Activated CD4-positive, alpha-beta T cell treated with anti-CD3 and anti-CD28 coated beads, Interleukin-2, amount 50 U/mL, for 4 hours (primary cell): ENCODE results near the gene PTPRG.

ENCODE experiments used
- DNase-seq, 2 experiments: peaks; one replicate each; pipeline ENCODE4 v3.0.0-alpha.2; 2020

PTPRG gene

DNA sequence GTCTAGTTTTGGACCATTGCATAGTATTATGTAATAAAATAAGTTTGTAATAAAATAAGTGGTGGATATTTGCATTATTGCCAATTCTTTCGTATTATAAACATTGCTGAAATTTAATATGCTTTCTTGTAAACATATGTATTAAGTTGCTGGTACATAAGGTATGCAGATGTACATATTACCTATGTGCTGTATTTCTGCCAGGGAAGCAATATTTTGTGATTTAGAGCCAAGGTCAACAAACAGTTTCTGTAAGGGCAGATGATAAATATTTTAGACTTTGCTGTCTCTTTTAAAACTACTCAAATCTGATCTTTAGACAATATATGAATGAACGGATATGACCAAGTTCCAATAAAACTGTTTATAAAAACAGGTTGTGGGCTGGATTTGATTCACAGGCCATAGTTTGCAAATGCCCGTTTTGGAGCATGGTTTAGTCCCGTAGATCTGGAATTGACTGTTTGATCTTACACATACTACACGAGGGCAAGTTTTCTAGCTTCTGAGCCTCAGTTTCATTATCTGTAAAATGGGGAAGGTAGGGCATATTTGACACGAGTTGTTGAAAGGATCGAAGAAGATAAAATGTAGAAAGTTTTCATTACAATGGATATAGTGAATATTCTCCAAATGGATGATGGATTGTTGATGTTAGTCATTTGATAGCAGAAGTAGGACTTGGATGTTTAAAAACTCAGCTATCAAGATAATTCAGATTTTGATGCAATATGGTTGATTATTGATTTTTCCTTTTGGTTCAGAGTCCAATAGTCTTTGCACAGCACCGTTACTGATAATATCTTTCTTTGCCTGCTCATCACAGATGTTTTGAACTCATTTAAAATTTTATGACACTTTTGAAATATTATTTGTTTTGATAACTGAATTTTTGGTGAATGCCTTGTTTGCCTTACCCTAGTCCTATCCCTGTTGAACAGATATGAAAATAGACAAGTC is 417.4 kb downstream of the PTPRG start:
- no peak for DNase-seq

DNA sequence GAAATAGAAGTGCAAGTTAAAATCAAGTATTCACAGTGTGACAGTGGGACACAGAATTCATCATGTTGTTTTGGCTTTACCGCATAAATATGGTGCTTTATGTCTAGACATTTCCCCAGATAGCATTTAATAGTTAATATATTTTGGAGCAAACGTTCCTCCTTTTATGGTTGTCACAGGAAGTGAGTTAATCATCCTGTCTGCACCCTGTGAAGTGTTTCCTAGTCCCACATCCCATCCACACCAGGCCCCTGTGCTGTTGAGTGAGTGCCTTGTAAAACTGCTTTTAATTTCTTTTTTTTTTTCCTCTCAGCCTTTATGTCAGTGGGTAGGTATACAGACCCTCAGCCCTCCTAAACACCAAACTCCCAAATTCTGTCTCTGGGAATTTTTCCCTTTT is 418.3 kb downstream of the PTPRG start:
- DNase-seq, result no peak

DNA sequence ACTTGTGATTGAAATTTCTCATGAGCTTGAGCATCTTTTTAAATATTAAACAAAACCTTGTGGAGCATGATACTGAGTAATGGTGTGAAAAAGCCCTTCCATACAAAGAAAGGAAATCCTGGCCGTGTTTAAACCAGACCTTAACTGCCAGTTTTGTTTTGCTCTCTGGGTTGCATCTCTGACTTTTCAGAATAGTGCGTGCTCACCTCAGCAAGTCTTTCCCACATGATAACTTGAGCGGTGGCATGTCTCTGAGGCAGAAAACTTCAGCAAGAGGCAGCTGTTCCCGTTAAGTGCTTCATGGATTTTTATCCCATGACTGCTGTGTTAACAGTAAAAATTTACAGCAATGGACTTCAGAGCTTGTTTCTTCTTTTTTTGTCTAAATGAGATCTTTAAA is 418.7 kb downstream of the PTPRG start:
- no peak for DNase-seq

DNA sequence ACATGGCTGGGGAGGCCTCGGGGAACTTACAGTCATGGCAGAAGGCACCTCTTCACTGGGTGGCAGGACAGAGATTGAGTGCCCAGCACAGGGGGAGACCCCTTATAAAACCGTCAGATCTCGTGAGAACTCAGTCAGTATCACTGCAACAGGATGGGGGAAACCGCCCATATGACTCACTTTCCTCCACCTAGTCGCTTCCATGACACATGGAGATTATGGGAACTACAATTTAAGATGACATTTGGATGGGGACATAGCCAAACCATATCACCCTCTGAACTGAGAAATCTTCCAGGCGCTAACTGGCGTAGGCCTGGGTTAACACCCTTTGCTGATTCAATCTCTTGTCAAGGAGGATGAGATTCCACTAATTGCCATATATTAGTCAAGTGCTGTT is 419.7 kb downstream of the PTPRG start:
- no peak for DNase-seq

DNA sequence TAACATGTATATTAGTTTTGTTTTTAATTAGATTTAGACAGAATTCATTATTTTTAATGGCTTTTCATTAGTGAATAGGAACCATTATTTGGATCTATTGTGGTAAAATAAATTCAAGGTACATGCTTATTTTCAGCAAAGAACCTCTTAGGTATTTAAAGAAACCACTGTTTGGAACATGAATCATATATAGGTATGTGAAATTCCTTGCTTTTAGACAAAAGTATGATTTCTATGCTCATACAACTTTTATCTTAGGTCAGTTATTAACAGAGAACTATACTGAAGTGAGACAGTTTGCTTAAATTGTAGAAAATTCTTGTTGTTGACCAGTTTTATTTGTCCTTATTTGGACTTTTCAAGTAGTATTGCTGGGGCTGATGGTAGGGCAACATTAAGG is 422.1 kb downstream of the PTPRG start:
- no peak for DNase-seq

DNA sequence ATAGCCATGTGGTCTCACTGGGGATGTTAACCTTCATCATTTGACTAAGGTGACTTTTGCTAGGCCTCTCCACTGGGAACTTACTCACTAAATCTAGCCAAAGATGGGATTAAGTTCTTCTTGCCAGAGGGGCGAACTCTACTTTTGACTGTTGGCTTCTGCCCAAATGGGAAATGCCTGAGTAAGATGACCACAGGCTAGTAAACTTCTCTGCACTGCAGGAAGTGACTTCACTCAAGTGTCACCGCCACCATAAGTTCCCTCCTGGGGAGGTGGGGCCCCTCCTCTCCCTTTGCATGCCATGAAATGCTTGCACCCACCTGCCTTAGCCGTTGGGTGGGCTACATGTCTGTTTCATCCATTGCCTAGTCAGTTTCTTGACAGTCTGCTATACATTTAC is 423.6 kb downstream of the PTPRG start:
- no peak for DNase-seq

DNA sequence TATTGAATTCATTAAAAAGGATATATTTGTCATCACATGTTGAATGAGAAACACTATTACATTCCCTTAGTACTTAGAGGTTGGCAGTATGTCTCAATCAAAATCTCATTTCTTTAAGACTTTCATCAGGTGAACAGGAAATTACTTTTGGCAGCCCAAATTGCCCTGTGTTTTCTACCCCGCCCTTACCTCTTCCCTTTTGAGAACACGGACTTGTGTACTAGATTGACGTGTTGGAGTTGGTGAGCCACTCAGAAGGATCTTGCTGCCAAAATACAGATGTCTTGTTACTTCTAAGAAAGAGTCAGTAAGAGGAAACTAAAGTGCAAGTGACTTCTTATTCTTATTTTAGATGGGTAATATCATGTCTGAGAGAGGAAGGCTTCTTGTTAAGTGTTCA is 425.1 kb downstream of the PTPRG start:
- DNase-seq, result no peak

DNA sequence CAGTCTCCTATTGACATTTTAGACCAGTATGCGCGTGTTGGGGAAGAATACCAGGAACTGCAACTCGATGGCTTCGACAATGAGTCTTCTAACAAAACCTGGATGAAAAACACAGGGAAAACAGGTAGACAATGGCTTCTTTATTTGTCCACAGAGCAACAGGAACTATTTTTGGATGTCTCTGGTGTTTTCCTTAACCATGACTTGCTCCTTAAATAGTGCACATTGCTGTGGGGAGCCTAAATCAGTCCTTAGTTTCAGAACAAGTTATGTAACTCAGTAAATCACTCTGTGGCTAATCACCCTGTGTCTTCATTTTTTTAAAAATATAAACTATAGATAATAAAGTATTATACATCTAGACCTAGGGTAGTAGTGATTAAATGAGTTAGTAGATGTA is 428.3 kb downstream of the PTPRG start:
- DNase-seq, result no peak

DNA sequence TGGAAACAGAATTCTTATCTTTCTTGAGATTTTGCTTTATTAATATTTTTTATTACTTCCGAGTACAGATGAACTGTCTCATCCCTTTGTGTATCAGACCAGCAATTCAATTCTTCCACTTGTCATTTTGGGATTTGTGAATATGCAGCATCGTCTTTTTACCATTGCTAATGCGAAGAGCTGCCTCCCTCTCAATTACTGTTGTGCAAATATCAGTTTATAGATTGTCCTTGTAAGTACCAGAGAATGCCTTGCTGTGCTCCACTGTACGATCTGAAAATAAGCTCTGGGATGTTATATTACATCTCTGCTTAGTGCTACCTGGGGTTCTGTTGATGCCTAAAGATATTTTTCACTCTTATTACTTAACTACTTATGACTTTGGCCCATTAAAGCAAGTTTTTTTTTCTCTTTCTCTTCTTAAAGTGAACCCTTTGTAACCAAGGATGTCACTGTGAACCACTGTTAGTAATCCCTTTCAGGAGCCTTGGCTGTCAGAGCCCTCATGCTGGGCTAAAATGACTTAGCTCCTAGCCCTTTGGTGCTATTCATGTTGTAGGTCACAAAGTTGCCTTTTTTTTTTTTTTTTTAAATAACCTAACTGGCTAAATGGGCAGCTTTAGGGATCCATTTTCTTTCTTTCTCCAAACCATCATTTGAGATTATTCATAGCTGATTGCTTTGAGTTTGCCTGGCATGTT is 429.1 kb downstream of the PTPRG start:
- DNase-seq, result no peak

DNA sequence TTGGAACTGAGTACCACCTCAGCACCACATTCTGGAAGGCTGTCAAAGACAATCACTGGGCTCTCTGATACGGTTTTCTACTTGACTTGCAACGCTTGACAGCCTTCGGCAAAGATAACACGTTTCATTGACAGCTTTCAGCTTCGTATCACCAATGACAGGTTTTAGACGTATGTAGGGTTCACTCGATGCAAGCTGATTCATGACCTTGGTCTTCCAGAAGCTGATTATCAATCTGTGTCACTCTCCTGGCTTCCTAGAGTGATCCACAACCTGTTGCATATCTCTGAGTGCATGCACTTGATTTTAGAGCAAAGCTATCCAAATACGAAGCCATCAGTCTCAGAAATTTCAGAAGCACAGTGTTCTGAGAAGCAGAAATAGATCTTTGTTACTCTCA is 430.3 kb downstream of the PTPRG start:
- no peak for DNase-seq

DNA sequence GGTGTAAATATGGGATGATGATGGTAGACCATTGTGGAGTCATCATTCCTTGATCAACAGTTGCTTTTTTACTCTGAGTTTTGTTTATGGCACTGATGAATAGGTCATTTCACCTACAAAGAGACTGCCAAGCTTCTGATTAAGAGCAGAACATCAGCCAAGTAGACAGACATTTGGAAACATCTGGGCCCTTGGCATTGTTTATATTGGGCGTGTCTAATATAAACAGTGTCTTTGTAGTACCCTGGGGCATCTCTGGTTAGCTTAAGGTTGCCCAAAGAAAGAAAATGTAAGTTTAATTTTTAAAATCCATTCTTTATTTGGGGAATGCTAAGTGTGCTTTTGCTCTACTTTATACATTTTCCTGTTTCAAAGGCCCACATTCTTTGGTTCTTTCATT is 435.0 kb downstream of the PTPRG start:
- DNase-seq, result no peak

DNA sequence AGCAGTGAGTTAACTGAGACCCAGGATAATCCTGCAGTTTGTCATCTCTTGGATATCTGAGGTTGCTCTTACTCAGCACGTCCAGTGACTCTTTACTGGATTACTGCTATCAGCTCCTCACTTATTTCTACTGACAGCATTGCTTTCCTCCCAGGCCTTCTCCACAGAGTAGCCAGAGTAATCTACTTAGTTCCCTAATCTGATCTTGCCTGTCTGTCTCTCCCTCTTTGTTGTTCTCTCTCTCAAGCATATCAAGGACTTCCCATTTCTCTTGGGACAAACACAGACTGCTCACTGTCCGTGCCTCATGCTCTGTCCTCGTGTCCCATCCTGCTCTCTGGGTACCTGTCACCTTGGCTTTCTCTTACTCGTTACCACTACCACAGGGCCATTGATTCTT is 435.7 kb downstream of the PTPRG start:
- DNase-seq, result no peak

DNA sequence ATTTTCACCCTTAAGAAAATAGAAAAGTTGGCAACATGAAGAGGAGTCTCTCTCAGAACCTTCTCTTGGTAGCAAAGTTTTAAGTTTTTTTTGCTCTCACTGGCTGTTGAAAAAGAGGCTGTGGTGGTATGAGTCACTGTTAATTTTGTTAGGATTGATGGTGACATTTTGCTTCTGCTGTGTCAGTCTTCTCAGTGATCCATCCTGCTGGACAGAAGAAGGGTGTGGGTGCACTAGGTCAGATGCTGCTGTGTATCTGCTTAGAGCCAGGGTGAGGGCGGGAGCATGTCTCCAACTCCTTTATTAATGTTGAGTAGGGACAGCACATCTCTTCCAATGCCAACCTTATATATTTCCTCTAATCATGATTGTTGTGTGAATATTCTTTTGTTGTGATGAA is 442.5 kb downstream of the PTPRG start:
- no peak for DNase-seq

DNA sequence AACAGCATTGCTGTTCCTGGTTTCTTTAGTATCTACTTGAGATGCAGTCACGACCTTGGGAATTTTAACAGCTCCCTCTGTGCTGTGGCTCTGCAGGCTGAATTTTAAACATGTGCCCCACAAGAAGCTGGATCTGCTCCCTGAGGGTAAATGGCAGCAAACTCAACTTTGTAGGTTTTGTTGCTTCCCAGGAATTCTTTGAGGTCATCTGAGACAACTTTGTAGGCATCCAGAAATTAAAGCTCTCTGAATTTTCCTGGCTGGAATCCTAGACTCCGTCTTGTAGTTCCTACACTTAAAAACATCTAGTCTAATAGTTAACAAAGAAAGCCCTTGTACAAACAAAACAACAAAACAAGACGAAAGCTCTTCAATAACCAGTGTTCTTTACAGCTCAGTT is 445.7 kb downstream of the PTPRG start:
- DNase-seq, result no peak

DNA sequence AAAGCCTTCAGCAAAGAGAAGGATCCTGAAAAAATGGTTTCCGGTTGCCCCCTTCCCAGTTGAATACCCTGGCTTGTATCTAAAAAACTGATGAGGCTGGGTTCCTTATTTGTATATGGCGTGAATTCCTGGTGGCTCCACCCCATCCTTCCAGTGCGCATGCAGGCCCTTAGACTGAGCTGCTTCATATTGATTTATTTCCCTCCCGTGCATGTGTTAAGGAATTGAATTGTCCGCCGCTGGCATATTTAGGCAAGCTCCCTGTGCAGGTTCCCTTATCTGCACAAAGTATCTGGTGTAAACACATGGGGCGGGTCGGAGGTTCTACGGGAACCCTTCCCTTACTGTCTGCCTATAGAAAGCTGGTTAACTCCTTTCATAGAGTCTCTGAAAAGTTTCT is 449.6 kb downstream of the PTPRG start:
- DNase-seq, result no peak

DNA sequence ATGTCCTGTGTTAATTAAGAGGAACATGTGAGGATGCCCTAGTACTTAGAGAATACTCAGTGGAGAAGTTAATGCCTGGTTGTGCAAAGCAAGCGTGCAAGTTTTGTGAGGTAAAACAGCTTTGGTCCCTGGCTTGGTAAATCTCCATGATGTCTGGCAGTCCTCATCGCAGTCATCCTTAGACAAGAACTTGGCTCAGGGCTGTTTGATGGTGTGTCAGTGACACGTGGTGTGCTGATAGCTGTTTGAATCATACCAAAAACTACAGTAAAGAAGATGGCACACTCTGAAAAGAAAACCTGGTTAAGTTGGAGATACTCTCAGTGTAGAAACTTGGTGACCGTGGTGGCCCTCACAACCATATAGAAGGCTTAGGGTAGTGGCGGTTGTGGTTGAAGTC is 450.3 kb downstream of the PTPRG start:
- DNase-seq, result no peak

DNA sequence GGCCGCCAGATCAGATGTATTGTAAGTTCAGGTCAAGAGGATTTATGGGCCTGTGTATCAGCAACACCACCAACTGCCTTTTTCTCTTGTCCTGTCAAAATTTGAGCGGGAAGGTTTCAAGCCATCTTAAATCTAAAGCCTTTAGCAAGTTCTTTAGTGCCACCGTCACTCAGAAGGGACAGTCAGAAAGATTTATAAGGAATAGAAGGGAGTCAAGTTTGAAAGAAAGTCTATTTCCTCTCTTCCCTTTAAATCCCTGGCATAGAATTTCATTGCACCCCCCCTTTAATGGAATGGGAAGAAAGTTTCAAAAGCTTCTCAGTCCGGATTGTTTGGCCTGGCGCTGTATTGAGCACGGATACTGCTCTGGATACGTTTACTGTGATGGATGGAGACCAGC is 452.6 kb downstream of the PTPRG start:
- no peak for DNase-seq

DNA sequence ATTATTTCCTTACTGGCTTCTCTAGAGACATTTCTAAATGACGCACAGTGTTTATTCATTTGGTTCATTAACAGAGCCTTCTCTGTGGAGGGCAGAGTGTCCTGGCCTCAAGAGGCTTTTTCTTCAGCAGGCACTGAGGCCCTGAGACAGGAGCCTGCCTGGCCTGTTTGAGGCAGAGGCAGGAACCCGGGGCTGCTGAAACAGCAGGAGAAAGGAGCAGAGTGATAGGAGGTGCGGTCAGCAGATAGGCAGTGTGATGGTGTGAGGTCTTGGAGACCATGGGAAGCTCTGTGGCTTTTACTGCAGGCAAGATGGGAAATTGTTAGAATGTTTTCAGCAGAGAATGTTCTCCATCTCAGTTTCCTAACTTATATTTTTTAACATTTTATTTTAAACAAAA is 453.7 kb downstream of the PTPRG start:
- no peak for DNase-seq

DNA sequence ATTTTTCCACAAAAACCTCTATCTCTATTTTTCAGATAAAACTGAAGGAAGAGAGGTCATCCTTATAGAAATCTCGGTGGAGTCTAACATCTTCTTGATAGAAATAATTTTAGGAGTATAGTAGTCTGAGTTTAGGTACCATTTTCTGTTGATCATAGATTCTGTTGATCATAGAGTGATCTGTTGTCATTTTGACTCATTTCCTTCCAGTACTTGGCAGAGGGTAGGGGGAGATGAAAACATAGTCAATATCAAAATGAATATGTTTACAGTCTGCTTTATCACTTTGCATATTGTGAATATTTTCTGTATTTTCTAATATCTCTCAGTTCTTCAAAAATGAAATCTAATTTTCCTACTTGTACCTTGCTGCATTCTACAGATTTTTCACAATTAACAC is 458.5 kb downstream of the PTPRG start:
- DNase-seq, result no peak

DNA sequence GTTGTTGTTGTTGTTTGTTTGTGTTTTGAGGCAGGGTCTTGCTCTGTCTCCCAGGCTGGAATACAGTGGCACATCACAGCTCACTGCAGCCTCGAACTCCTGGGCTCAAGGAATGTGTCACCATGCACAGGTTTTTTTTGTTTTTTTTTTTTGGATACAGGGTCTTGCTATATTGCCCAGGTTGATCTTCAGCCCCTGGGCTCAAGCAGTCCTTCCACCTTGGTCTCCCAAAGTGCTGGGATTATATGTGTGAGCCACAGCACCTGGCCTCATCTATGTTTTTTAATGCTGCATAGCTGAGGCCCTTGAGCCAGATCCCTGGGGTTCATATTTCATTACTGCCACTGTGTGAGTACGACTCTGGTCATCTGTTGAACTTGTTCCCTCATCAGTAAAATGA is 459.3 kb downstream of the PTPRG start:
- DNase-seq, result no peak

DNA sequence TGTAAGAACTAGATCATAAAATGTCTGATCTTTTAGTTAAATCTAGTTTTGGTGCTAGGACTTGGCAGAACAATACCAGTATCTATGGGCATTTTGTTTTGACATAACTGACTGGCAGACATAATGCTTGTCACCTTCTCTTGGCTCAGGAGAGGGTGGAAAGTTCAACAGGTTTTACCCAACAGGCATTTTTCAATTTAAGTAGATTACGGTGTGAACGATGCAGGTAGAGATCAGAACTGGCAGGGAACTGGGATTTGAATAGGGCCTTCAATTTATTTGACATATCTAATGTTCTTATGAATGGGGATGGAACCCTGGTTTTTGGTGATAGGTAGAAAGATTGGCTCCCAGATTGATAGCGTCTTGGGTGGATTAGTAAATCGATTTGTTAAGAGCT is 460.9 kb downstream of the PTPRG start:
- no peak for DNase-seq

DNA sequence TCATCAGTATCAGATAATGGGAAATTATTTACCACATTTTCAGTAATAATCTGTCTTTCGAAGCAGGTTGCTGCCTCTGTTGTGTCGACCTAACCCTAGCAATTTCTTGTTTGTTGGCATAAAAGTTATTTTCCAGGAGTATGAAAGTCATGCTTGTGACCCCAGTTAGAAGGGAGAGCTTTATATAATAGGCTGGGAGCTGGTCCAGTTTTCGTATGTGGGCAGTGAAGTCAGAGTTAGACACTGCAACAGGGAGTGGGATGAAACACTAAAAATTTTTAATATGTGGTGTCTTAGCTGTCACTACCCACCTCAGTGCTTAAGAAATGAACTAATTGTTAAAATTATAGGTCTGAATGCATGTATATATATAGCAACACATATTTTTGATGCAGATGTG is 463.5 kb downstream of the PTPRG start:
- no peak for DNase-seq

DNA sequence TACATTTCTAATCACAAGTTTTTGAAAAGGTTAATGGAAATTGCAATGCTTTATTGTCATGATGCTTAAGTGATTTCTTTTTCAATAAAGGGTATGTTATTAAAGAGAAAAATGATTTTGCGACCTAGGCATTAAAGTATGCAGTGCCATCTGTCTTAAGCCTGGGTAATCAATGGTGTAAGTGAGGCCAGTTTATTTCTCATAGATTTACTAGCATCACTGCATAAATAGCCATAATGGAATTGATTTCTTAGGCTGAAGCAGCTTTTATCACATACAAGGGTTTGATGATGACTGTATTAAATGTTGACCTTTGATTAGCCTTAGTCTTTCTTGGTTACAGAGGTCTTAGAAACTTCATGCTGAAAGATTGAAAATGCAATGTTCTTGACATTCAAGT is 464.5 kb downstream of the PTPRG start:
- no peak for DNase-seq

DNA sequence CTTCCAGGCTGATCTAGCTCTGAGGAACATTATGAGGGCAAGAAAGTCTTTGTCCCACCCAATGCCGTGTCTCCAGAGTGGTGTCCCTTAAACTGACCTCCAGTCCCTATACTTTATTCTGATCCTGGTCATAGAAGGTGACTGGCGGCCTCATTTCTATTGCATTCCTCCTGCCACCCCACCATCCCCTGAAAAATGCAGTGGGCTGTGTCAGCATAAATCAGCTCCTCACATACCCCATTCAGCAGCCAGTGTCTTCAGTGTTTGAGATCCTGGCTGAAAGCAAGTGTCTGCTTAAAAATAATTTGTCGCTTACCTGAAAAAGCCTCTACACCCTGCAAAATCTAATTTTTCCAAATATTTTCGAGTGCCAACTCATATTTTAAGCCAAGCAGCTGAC is 465.9 kb downstream of the PTPRG start:
- DNase-seq, result no peak

DNA sequence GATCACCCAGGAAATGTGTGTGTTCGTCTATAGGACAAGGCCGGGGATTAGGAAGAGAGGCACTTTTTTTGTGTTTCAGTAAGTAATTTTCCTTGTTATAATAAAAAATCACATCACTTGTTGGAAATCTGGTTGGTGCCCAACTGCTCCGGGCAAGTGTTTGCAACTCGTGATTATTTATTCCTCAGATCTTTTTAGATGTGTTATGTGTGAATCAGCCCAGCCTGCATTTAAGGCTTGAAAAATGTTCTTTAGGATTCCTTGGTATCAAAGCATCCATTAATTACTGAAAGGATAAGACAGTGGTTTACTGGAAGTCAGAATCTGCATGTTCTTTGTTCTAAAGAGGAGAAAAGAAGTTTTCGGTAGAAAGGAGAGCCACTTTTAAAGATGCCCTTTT is 466.4 kb downstream of the PTPRG start:
- no peak for DNase-seq
